Measurements from ENCODE around the gene BSN. TPM values are rescaled to one million over a fixed set of nuclear protein-coding genes. Genes with fewer than 3 reads are reported as not detected.

BSN gene
- total and polyA plus RNA-seq, 2 donors (not counting 1 experiment from before 2014, with no cell fraction given), result under 0.01 to 0.01 TPM

- no peak overlapping the region for H3K27ac ChIP-seq (ENCODE audit: insufficient read depth, low read length)
- no peak overlapping the region for H3K9ac ChIP-seq (ENCODE audit: insufficient read depth, low read length)
- no peaks in the 10 kb centered on the region for H3K9me3 ChIP-seq (ENCODE audit: control insufficient read depth, insufficient read depth, low read depth, low read length)
- no peaks in the 10 kb centered on the region for H3K36me3 ChIP-seq (ENCODE audit: control insufficient read depth, insufficient read depth, low read length)
- no peak overlapping the region for H3K4me2 ChIP-seq (ENCODE audit: extremely low read depth, insufficient read depth, low read length)
- no peaks in the 10 kb centered on the region for H4K20me1 ChIP-seq (ENCODE audit: control insufficient read depth, extremely low read depth, insufficient read depth, low read length)
- no peak overlapping the region for H2AFZ ChIP-seq (ENCODE audit: low read length)
- no peaks in the 10 kb centered on the region for H3K79me2 ChIP-seq (ENCODE audit: control insufficient read depth, insufficient read depth, low read length)
- TF ChIP-seq, protein P1, sequence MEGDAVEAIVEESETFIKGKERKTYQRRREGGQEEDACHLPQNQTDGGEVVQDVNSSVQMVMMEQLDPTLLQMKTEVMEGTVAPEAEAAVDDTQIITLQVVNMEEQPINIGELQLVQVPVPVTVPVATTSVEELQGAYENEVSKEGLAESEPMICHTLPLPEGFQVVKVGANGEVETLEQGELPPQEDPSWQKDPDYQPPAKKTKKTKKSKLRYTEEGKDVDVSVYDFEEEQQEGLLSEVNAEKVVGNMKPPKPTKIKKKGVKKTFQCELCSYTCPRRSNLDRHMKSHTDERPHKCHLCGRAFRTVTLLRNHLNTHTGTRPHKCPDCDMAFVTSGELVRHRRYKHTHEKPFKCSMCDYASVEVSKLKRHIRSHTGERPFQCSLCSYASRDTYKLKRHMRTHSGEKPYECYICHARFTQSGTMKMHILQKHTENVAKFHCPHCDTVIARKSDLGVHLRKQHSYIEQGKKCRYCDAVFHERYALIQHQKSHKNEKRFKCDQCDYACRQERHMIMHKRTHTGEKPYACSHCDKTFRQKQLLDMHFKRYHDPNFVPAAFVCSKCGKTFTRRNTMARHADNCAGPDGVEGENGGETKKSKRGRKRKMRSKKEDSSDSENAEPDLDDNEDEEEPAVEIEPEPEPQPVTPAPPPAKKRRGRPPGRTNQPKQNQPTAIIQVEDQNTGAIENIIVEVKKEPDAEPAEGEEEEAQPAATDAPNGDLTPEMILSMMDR (conservative IDR thresholded peaks at IDR 0.05 in 1 of 2, IDR thresholded peaks at IDR 0.05 in 1 of 2; ENCODE audit: low read depth in 1 of 2, low read length in 2 of 2), result no peak
- TF ChIP-seq EZH2 (IDR thresholded peaks at IDR 0.05; ENCODE audit: low read length, missing control alignments), result no peak
- H3K4me3 ChIP-seq (replicated peaks in 1 of 4; ENCODE audit: control extremely low read depth in 1 of 4, insufficient read depth in 1 of 4, low read depth in 3 of 4, low read length in 4 of 4), result no peak overlapping the region
- no peaks in the 10 kb centered on the region for H3K27me3 ChIP-seq (ENCODE audit: control insufficient read depth, insufficient read depth, low read length)
- no peaks in the 10 kb centered on the region for H3K4me1 ChIP-seq (ENCODE audit: control insufficient read depth, extremely low read depth, insufficient read depth, low read length)
- no peak for DNase-seq (ENCODE audit: low read depth in 2 of 2)
These were observed 95.3 kb downstream of the BSN start for GRCh38 chr3:49649576-49649975.

DNA sequence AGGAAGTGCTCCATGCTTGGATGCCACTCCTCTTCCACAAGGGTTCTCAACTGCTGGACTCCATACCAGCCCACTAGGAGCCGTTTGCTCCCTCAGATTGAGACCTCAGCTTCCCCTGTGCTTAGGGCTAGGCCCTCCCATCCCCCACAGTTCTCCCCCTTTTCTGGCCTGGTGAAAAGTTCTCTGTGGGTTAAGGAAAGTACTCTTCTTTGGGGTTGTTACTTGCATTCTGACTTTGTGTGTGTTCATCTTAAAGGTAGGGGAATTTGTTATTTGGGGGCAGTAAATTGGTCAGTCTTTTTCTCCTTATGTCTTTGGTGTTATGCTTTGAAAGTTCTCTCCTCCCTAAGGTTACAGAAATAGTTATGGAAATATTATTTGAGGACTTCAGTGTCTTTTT is 95.9 kb downstream of the BSN start:
- H3K4me3 ChIP-seq (replicated peaks in 1 of 4; ENCODE audit: control extremely low read depth in 1 of 4, insufficient read depth in 1 of 4, low read depth in 3 of 4, low read length in 4 of 4), result no peak overlapping the region
- H3K27ac ChIP-seq (ENCODE audit: insufficient read depth, low read length), result no peak overlapping the region
- H3K4me1 ChIP-seq (ENCODE audit: control insufficient read depth, extremely low read depth, insufficient read depth, low read length), result no peaks in the 10 kb centered on the region
- TF ChIP-seq, protein P1 (conservative IDR thresholded peaks at IDR 0.05 in 1 of 2, IDR thresholded peaks at IDR 0.05 in 1 of 2; ENCODE audit: low read depth in 1 of 2, low read length in 2 of 2), result no peak
- TF ChIP-seq EZH2 (IDR thresholded peaks at IDR 0.05; ENCODE audit: low read length, missing control alignments), result no peak
- no peaks in the 10 kb centered on the region for H3K36me3 ChIP-seq (ENCODE audit: control insufficient read depth, insufficient read depth, low read length)
- H3K79me2 ChIP-seq (ENCODE audit: control insufficient read depth, insufficient read depth, low read length), result no peaks in the 10 kb centered on the region
- H3K9ac ChIP-seq (ENCODE audit: insufficient read depth, low read length), result no peak overlapping the region
- H3K4me2 ChIP-seq (ENCODE audit: extremely low read depth, insufficient read depth, low read length), result no peak overlapping the region
- no peaks in the 10 kb centered on the region for H3K27me3 ChIP-seq (ENCODE audit: control insufficient read depth, insufficient read depth, low read length)
- H2AFZ ChIP-seq (ENCODE audit: low read length), result no peak overlapping the region
- no peak for DNase-seq (ENCODE audit: low read depth in 2 of 2)
- H3K9me3 ChIP-seq (ENCODE audit: control insufficient read depth, insufficient read depth, low read depth, low read length), result no peaks in the 10 kb centered on the region
- no peaks in the 10 kb centered on the region for H4K20me1 ChIP-seq (ENCODE audit: control insufficient read depth, extremely low read depth, insufficient read depth, low read length)

- Histone ChIP-seq H3K27ac (ENCODE audit: insufficient read depth, low read length) (no peak overlapping the region), H3K9ac (ENCODE audit: insufficient read depth, low read length) (no peak overlapping the region), H2AFZ (ENCODE audit: low read length) (no peak overlapping the region), H3K36me3 (ENCODE audit: control insufficient read depth, insufficient read depth, low read length) (no peaks in the 10 kb centered on the region), H4K20me1 (ENCODE audit: control insufficient read depth, extremely low read depth, insufficient read depth, low read length) (no peaks in the 10 kb centered on the region), H3K4me1 (ENCODE audit: control insufficient read depth, extremely low read depth, insufficient read depth, low read length) (no peaks in the 10 kb centered on the region), H3K4me2 (ENCODE audit: extremely low read depth, insufficient read depth, low read length) (no peak overlapping the region), H3K4me3 (replicated peaks in 1 of 4; ENCODE audit: control extremely low read depth in 1 of 4, insufficient read depth in 1 of 4, low read depth in 3 of 4, low read length in 4 of 4) (no peak overlapping the region), H3K79me2 (ENCODE audit: control insufficient read depth, insufficient read depth, low read length) (no peaks in the 10 kb centered on the region), H3K27me3 (ENCODE audit: control insufficient read depth, insufficient read depth, low read length) (no peaks in the 10 kb centered on the region), H3K9me3 (ENCODE audit: control insufficient read depth, insufficient read depth, low read depth, low read length) (no peaks in the 10 kb centered on the region)
- no peak for DNase-seq (ENCODE audit: low read depth in 2 of 2)
- TF ChIP-seq EZH2 (IDR thresholded peaks at IDR 0.05; ENCODE audit: low read length, missing control alignments), result no peak
These were observed 96.4 kb downstream of the BSN start for GRCh38 chr3:49650637-49651036.

Data from fibroblast of lung (primary cell).